HT-29 (cell line): ENCODE results near the gene FLAD1. TPM values are rescaled to one million over a fixed set of nuclear protein-coding genes. Genes with fewer than 3 reads are reported as not detected.
A peak's percentile ranks its signal among the peaks of the same experiment; 100 is the strongest.

Experiments used
- DNase-seq: peaks from one replicate; pipeline ENCODE4 v3.0.0-alpha.2; 2015; ENCODE audit warnings: low spot score
- total RNA-seq: library from RNA; depleted of rRNA; stranded (reverse); fragments of >200 nt; shearing (Covaris generic); gene quantifications from 2 replicates; pipeline ENCODE4 v1.2.3, GENCODE V29; 2014

Gene FLAD1
- total RNA-seq, 1 experiment from 2014 or later = 85.5 TPM

DNA sequence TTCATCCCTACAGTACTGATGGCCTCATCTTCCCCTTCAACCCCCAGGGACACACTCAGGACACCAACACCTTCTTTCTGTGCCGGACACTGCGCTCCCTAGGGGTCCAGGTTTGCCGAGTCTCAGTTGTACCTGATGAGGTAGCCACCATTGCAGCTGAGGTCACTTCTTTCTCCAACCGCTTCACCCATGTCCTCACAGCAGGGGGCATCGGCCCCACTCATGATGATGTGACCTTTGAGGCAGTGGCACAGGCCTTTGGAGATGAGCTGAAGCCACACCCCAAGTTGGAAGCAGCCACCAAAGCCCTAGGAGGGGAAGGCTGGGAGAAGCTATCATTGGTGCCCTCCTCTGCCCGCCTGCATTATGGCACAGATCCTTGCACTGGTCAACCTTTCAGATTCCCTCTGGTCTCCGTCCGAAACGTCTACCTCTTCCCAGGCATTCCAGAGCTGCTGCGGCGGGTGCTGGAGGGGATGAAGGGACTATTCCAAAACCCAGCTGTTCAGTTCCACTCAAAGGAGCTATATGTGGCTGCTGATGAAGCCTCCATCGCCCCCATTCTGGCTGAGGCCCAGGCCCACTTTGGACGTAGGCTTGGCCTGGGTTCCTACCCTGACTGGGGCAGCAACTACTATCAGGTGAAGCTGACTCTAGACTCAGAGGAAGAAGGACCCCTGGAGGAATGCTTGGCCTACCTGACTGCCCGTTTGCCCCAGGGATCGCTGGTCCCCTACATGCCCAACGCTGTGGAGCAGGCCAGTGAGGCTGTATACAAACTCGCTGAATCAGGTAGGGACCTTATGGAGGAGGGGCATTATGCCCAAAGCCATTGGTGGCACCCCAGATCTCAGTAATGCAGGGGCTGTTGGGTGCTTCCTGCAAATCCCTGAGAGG is 5.2 kb downstream of the FLAD1 start:
- no peak for DNase-seq

DNA sequence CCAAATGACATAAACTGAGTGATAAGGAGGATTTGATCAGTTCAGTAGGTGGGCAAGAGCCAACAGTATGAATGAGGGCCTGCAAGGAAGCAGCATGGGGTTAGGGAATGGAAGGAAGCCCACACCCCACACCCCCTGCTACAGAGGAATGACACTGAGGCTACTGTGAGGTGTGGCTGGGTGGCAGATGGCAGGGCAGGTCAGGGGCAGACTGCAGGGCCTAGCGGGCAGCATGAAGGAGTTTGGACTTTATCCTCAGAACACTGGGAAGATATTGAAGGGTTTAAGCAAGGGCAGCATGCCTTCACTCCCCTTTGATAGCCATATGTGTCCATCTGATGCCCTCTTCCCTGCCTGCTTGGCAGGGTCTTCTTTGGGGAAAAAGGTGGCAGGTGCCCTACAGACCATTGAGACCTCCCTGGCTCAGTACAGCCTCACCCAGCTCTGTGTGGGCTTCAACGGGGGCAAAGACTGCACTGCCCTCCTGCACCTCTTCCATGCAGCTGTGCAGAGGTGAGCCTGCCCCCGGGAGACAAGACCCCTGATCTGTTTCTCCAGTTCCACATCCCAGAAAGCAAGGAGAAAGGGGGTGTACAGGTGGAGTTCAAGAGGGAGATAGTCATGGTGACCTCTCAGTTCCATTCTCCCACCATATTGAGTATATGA is 6.2 kb downstream of the FLAD1 start:
- no peak for DNase-seq

DNA sequence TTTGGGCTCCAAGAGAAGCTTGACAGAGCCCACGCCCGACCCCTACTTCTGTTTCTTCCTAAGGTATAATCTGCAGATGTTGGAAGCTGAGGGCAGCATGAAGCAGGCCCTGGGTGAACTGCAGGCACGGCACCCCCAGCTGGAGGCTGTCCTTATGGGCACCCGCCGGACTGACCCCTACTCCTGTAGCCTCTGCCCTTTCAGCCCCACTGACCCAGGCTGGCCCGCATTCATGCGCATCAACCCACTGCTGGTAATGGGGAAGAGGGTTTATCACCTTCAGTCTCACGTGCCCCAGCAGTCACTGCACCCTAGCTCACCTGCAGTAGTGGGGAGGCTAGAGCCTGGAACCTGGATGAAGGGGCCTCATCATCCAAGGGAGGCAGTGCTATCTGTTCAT is 7.1 kb downstream of the FLAD1 start:
- no peak for DNase-seq

DNA sequence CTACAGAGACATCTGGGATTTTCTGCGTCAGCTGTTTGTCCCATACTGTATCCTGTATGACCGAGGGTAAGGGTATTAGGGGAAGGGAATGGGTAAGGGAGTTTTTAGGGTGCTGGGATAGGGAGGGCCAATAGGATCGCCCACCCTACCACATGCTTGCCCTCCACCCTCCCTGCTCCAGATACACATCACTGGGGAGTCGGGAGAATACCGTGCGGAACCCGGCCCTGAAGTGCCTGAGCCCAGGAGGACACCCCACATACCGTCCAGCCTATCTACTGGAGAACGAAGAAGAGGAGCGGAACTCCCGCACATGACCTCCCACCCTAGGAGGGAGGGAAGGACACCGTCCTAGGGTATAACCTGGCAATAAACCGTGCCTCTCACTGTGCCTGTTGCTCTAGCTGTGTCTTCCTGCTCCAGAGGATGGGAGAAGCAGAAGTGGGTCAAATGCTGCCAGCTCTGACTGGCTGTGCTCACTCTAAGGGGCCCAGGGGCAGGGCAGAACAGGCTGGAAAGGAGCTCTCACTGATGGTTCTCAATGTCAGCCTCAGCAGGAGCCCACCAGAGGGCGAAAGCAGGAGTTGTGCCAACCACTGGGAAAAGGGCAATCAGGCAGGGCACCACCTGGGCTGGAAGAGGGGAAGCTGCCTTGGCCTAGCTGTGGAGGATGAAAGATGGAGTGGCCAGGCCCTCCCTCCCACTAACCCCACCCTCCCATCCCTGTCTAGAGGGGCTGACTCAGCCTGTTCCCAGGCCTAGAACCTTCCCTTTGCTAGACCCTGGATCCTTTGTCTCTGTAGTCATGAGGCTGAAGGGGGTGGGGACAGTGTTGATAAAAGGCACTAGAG is 9.8 kb downstream of the FLAD1 start:
- peak; percentile 63 for DNase-seq

DNA sequence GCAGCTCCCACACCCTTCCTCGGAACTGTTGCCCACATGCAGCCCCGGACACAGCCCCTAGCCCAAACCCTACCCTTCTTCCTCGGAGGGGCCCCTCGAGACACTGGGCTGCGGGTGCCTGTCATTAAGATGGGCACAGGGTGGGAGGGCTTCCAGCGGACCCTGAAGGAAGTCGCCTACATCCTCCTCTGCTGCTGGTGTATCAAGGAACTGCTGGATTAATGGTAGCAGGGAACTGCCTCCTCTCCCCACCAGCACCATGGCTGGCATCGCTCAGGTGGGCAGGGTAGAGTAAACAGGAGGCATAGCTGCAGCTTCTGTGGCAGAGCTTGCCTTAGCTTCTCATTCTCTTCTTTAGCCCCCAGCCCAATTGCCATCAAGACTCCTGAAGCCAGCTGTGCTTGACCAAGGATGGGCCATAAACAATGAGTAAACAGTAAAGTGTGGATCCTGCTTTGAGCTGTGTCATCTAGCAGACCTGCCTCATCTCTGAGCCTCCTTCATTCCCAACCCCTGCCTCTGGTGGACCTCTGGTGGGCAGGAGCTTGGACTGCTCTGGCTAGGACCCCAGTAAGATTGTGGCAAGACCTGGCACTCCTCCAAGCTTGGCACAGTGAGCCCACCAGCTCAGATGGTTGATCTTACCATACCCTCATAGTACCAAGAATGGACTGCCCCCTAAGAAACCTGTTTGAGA is 10.6 kb downstream of the FLAD1 start, which contains the start of gene LENEP:
Gene LENEP, plus strand, starts transcription at position 15 of the 697 bp plus-strand sequence. Its CDS starts 22 bp downstream, at position 37.
- no peak for DNase-seq

DNA sequence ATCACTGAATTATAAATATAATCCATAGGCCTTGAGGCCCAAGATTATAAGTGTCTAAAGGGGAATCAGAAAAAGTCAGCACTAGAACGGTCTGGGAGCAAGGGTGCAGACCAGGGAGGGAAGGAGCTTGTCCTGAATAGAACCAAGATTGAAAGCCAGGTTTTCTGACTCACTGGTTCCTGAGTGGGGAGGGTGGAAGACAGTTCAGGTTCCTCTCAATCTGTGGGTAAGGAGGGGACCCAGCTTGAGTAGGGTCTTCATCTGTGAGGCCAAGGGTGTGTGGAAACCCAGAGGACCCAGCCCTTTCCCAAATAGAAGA is 11.1 kb downstream of the FLAD1 start:
- no peak for DNase-seq

DNA sequence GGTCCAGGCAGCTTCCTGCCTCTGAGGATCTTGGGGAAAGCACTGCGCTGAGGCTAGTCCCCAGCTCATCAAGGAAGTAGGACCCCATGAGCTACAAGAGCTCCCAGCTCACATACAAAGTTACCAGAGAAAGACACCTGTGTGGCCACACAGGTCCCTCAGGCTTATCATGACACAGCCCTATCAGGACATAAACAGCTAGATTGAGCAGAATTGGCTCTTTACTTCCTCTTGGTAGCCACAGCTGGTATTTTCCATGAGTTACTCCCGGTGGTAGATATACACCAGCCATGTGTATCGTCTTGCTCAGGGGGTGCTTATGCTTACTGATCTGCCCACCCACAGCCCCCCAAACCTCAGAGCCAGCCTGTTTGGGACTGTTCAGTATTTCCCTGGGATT is 11.4 kb downstream of the FLAD1 start:
- no peak for DNase-seq

DNA sequence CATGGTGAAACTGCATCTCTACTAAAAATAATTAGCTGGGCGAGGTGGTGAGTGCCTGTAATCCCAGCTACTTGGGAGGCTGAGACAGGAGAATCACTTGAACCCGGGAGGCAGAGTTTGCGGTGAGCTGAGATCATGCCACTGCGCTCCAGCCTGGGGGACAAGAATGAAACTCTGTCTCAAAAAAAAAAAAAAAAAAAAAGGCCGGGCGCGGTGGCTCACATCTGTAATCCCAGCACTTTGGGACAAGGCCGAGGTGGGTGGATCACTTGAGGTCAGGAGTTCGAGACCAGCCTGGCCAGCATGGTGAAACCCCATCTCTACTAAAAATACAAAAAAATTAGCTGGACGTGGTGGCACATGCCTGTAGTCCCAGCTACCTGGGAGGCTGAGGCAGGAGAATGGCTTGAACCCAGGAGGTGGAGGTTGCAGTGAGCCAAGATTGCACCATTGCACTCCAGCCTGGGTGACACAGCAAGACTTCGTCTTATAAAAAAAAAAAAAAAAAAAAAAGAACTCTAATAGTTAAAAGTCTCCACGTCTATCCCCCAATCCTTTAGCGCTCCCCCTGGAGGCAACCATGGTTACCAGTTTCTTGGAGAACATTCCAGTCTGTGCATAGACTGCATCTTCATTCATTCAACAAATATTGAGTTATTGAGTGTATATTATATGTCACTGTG is 12.3 kb downstream of the FLAD1 start:
- peak; percentile 87 for DNase-seq

DNA sequence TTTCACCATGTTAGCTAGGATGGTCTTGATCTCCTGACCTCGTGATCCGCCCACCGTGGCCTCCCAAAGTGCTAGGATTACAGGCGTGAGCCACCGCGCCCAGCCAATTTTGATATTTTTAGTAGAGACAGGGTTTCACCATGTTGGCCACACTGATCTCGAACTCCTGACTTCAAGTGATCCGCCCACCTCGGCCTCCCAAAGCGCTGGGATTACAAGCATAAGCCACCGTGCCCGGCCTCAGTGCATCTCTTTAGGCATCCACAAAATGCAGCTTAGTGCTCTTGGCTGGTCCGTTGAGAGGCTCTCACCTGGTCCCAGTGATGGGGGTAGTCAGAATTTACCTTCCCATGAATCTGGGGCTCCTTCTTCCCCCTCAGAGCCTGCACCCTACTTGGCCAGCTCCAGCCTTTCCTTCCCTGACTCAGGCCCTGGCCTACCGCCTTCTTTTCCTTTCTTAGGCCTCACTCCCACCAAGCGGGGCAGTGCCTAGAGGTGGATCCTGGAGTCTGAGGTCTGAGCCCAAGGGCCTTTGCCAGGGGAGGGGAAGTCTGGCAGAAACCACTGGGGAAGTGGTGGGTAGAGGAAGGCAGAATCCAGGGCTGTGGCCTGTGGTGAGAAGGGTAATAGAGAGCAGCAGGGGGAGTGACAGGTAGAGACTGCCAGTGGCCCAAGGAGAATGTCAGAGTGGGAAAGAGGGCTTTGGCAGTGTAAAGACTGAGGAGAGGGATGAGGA is 14.0 kb downstream of the FLAD1 start:
- no peak for DNase-seq

DNA sequence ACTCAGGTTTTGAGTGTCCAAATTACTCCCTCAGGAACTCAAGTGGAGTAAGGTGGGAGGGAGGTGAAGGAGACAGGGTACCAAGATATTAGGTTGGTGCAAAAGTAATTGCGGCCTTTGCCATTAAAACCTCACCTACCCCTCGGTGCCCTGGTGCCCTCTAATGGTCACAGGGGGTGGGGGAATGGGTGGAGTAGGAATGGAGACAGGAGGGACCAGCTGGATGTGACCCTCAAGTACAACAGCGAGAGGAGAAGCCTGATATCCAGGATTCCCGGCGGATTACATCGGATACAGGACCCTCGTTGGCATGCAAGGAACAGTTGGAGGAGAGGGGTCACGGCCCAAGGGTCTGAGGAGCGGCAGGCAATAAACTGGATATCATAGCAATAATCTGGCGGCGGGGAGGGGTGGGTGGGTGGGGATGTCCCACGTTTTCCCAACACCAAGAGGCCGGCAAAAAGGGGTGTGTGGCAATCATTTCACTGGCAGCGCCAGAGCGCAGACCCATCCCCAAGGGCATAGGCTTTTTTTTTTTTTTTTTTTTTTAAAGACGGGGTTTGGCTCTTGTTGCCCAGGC is 15.1 kb downstream of the FLAD1 start:
- DNase-seq = no peak

DNA sequence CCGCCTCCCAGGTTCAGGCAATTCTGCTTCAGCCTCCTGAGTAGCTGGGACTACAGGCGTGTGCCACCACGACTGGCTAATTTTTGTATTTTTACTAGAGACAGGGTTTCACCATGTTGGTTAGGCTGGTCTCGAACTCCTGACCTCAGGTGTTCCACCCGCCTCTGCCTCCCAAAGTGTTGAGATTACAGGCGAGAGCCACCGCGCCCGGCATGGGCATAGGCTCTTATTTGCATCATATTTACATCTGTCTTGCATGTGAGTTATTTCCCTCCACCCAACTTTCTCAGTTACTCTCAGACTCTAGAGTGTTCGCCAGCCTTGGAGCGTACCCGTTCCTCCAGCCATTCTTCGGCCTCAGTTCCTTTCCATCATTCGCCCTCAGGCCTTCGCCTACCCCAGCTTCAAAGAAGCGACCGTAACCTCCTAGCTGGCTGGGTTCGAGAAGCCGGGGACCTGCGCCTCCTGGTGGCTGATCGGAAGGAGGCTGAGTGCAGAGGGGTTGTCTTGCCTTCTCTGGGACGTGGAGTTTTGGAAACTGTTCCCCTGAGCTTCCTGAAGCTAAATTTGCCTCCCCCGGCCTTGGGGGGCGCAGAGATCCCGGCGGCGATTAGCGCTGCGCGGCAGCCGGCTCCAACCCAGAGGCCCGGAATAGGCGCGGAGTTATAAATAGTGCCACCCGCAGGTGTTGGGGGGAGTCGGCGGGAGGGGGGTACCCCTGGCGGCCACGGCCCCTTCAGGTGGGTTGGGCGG is 15.8 kb downstream of the FLAD1 start:
- DNase-seq = peak; percentile 60

DNA sequence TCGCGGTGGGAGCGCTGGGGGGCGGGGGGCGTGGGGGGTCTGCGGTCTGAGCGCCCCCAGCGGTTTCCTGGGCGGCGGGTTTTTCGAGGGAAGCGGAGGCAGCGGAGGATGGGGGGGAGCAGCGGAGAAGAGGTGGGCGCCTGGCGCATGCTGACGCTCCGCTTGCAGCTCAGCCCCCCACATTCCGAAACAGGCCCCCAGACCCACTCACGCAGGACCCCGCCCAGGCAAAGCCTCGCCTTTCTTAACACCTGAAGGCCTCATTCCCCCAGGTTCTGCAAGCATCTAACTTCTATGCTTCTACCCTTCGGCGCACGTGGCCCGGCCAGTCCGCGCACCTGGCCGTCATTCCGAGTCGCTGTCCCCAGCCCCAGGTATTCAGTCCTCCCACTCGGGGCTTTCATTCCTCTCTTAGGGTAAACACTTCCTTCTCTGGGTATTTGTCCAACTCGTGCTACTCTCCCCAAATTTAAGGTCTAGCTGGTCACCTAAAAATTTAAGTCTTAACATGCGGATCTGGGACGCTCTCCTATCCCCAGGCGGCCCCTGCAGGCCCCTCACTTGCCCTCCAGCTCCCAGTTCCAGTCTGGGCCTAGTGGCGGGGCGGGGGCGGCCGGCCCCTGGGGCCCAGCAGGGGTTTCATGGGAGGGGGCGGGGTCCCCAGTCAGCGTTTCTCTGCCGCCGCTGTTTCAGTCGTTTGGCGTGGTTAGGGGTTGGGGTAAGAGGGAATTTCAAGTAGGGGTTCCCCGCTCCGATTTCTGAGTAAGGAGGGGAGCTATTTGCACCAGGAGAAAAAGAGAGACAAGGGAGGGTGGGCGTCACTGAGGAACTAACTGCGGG is 16.6 kb downstream of the FLAD1 start:
- DNase-seq = peak; percentile 56

DNA sequence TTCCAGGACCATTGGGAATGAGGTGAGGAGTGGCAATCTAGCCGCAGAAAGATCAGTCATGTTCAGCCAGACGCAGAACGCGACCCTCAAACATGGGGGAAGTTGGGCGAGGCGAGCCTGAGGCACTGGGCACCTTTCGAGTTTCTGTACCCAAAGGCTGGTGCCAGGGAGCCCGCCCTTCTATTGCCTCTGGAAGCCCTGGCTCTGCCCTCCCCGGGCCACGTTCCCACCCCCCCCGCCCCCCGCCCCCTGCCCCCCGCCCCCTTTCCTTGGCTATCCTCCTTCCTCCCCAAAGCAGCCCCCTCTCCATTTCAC is 17.2 kb downstream of the FLAD1 start:
- DNase-seq = peak; percentile 48

DNA sequence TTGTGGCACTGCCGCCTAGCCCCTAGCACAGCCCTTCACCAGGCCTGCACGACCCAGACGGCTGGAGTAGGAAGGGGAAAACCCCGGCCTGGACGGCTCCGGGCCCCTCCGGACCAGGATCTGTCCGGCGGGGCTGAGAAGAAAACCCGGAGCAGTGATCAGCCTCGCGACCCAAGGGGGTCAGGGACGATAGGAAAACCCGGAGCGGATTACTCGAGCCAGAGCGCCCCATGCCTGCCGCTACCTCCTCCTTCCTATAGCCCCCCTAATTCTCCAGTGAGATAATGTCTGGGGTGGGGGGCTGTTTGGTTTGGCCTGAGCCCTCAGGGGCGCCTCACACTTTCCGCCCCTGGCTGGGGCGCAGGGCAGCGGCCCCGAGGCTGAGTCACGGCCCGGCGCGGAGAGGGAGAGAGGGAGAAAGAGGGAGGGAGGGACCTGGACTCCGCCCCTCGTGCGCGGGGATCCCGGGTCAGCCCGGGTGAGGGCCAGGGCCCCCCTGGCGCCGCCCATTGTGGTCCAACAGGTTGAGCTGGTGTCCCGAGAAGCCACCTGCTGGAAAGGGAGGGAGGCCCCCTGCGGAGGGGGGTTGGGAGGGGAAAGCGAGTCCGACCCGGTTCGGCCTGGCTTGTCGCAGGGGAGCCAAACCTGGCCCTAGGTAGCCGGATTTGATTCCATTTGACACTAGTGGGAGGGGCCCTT is 17.7 kb downstream of the FLAD1 start:
- peak; percentile 95 for DNase-seq

DNA sequence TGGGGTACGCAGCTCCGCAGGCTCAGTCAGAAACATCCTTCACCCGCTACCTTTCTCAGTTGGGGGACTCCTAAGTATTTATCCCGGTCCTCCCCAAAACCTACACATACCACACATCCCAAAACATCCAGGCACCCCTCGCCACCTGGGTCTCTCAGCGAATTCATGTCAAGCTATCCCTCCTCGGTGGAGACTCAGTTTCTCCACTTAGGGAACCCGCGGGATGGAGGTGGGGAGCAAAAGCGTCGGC is 18.2 kb downstream of the FLAD1 start:
- no peak for DNase-seq

DNA sequence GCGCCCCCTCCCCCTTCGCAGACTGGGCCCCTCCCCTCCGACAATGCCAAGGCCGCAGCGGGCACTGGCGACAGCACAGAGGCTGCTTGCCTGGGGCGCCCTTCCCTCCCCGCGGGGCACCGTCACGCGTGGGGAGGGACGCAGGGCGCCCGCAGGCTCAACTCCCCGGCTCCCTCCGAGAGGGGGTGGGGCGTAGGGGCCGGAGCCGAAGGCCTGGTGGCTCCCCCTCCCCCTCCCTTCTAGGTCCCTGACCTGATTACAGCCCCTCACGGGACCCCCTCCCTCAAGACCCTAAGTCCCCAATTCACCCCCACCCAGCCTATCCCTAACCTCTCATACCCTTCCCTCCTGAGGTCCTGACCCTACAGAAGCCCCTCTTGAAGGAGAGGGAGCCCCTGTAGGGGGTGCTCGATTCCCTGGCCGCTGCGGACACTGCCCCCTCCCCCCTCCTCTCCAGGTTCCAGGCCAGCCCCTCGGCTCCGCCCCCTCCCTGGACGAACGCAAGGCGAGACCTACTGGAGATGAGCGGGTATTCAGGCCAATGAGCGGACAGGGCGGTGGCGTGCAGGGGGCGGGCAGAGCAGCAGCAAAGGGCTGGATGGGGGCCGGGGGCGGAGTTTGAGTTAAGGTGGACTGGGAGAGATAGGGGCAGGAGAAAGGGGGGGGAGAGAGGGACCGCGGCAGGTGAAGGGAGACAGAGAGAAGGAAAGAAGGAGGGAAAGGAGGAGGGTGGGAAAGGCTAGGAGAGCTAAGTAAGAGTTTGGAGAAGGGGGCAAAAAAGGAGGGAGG is 18.7 kb downstream of the FLAD1 start:
- peak; percentile 98 for DNase-seq
